GM18505 (cell line): ENCODE measurements around the gene CUL4A.

Source experiments
- ATAC-seq: cut with Tn5 transposase; IDR thresholded peaks from one replicate; pipeline ENCODE4 v1.9.1; 2021; ENCODE audit not compliant: unreplicated experiment
- POLR2A ChIP-seq: IDR thresholded peaks from 4 replicates; pipeline ENCODE4 v1.6.1; 2011; ENCODE audit warnings: borderline replicate concordance; ENCODE audit not compliant: insufficient read depth, insufficient read length; ENCODE audit errors: extremely low read depth

The CUL4A gene

GRCh38 chr13:113275387-113275786 lies 66.0 kb downstream of the CUL4A start:
- no peak for TF ChIP-seq POLR2A
- ATAC-seq = no peak

GRCh38 chr13:113280126-113280525 lies 70.7 kb downstream of the CUL4A start:
- no peak for TF ChIP-seq POLR2A
- ATAC-seq = no peak

GRCh38 chr13:113283904-113284303 lies 74.5 kb downstream of the CUL4A start:
- TF ChIP-seq POLR2A = no peak
- no peak for ATAC-seq

GRCh38 chr13:113288880-113289279 lies 79.5 kb downstream of the CUL4A start:
- TF ChIP-seq POLR2A = no peak
- no peak for ATAC-seq

- no peak for TF ChIP-seq POLR2A
- ATAC-seq = no peak
These were observed 81.7 kb downstream of the CUL4A start for GRCh38 chr13:113291129-113291528.

- TF ChIP-seq POLR2A = no peak
- no peak for ATAC-seq
These were observed 82.8 kb downstream of the CUL4A start for GRCh38 chr13:113292021-113292862.

GRCh38 chr13:113293686-113294085 lies 84.3 kb downstream of the CUL4A start:
- no peak for ATAC-seq
- TF ChIP-seq POLR2A = no peak

GRCh38 chr13:113295776-113296175 lies 86.4 kb downstream of the CUL4A start:
- TF ChIP-seq POLR2A = no peak
- ATAC-seq = no peak

GRCh38 chr13:113296823-113297369 lies 87.5 kb downstream of the CUL4A start, which contains the start of gene LAMP1:
Gene LAMP1 (plus strand): TSS chr13:113297239. CDS start chr13:113297435, 196 bp downstream.
- peak; percentile 80 for ATAC-seq
- peak; percentile 63 for TF ChIP-seq POLR2A

- ATAC-seq = peak; percentile 26
- TF ChIP-seq POLR2A = peak; percentile 37
These were observed 88.1 kb downstream of the CUL4A start for GRCh38 chr13:113297370-113298042.

GRCh38 chr13:113298043-113298945 lies 88.9 kb downstream of the CUL4A start:
- no peak for TF ChIP-seq POLR2A
- ATAC-seq = no peak

GRCh38 chr13:113299951-113300350 lies 90.5 kb downstream of the CUL4A start:
- no peak for ATAC-seq
- TF ChIP-seq POLR2A = no peak

GRCh38 chr13:113302986-113303385 lies 93.6 kb downstream of the CUL4A start:
- no peak for ATAC-seq
- no peak for TF ChIP-seq POLR2A
